ENCODE measurements around the gene KLHL40. TPM values are rescaled to one million over a fixed set of nuclear protein-coding genes. Genes with fewer than 3 reads are reported as not detected.
"Not testable (repeated sequence)": the region's sequence is repeated elsewhere in the genome, so short reads cannot be mapped to it uniquely, and the experiment has no call there.

KLHL40 gene
- total and polyA plus RNA-seq, 2 donors (not counting 1 experiment from before 2014, with no cell fraction given) = not detected

GRCh38 chr3:42720126-42720525 lies 34.8 kb downstream of the KLHL40 start:
- Histone ChIP-seq H3K9ac (ENCODE audit: low read length) (no peak overlapping the region), H3K4me2 (replicated peaks; ENCODE audit: low read depth, low read length, poor library complexity, severe bottlenecking) (no peak overlapping the region), H2AFZ (ENCODE audit: insufficient read depth, low read depth, low read length, poor library complexity, severe bottlenecking) (no peak overlapping the region), H3K4me1 (ENCODE audit: control insufficient read depth in 2 of 2, insufficient read depth in 2 of 2, low read length in 2 of 2) (no peaks in the 10 kb centered on the region), H3K79me2 (ENCODE audit: control insufficient read depth, insufficient read depth, low read length) (no peaks in the 10 kb centered on the region), H3K27ac (ENCODE audit: low read length in 2 of 2) (no peak overlapping the region), H3K9me3 (ENCODE audit: control extremely low read depth in 1 of 3, control insufficient read depth in 2 of 3, insufficient read depth in 1 of 3, low read length in 2 of 3) (no peaks in the 10 kb centered on the region), H3K36me3 (replicated peaks in 1 of 2; ENCODE audit: control extremely low read depth in 1 of 2, control insufficient read depth in 1 of 2, extremely low read depth in 1 of 2, insufficient read depth in 2 of 2, low read length in 1 of 2) (no peaks in the 10 kb centered on the region), H4K20me1 (ENCODE audit: control insufficient read depth, insufficient read depth, low read length, poor library complexity, severe bottlenecking) (no peaks in the 10 kb centered on the region), H3K4me3 (ENCODE audit: control extremely low read depth in 1 of 5, extremely low read depth in 1 of 5, insufficient read depth in 1 of 5, low read depth in 2 of 5, low read length in 4 of 5) (no peak overlapping the region), H3K27me3 (replicated peaks in 1 of 4; ENCODE audit: control extremely low read depth in 1 of 4, control insufficient read depth in 3 of 4, insufficient read depth in 4 of 4, low read length in 3 of 4) (no peaks in the 10 kb centered on the region)
- ChIA-PET CTCF (no interaction called here), POLR2A (no interaction called here)
- Mint-ChIP-seq H3K9me3 (ENCODE audit: insufficient read depth) (no peaks in the 10 kb centered on the region), H3K4me1 (no peaks in the 10 kb centered on the region), H3K27me3 (peaks cover 26% of the 10 kb centered on the region), H3K4me3 (no peak overlapping the region), H3K27ac (no peak overlapping the region)
- intact Hi-C loops (cut with micrococcal nuclease) = no loop called here
- DNase-seq (no peak), ATAC-seq (ENCODE audit: low read depth) (no peak)
- TF ChIP-seq EZH2 (IDR thresholded peaks at IDR 0.05; ENCODE audit: borderline replicate concordance, insufficient read depth, low read depth, low read length, poor library complexity, severe bottlenecking) (no peak), CTCF (IDR thresholded peaks at IDR 0.05) (no peak)
- WGBS (ENCODE audit: insufficient coverage) = 100% methylated on average over 1 of the region's 4 CpGs

GRCh38 chr3:42721690-42722089 lies 36.4 kb downstream of the KLHL40 start:
- Histone ChIP-seq H3K4me2 (replicated peaks; ENCODE audit: low read depth, low read length, poor library complexity, severe bottlenecking) (no peak overlapping the region), H3K79me2 (ENCODE audit: control insufficient read depth, insufficient read depth, low read length) (no peaks in the 10 kb centered on the region), H3K9ac (ENCODE audit: low read length) (no peak overlapping the region), H3K9me3 (ENCODE audit: control extremely low read depth in 1 of 3, control insufficient read depth in 2 of 3, insufficient read depth in 1 of 3, low read length in 2 of 3) (no peaks in the 10 kb centered on the region), H2AFZ (ENCODE audit: insufficient read depth, low read depth, low read length, poor library complexity, severe bottlenecking) (no peak overlapping the region), H4K20me1 (ENCODE audit: control insufficient read depth, insufficient read depth, low read length, poor library complexity, severe bottlenecking) (no peaks in the 10 kb centered on the region), H3K4me1 (ENCODE audit: control insufficient read depth in 2 of 2, insufficient read depth in 2 of 2, low read length in 2 of 2) (no peaks in the 10 kb centered on the region), H3K36me3 (replicated peaks in 1 of 2; ENCODE audit: control extremely low read depth in 1 of 2, control insufficient read depth in 1 of 2, extremely low read depth in 1 of 2, insufficient read depth in 2 of 2, low read length in 1 of 2) (no peaks in the 10 kb centered on the region), H3K27ac (ENCODE audit: low read length in 2 of 2) (no peak overlapping the region), H3K4me3 (ENCODE audit: control extremely low read depth in 1 of 5, extremely low read depth in 1 of 5, insufficient read depth in 1 of 5, low read depth in 2 of 5, low read length in 4 of 5) (no peak overlapping the region), H3K27me3 (replicated peaks in 1 of 4; ENCODE audit: control extremely low read depth in 1 of 4, control insufficient read depth in 3 of 4, insufficient read depth in 4 of 4, low read length in 3 of 4) (no peaks in the 10 kb centered on the region)
- peaks cover 26% of the 10 kb centered on the region for H3K27me3 Mint-ChIP-seq
- no peak overlapping the region for H3K4me3 Mint-ChIP-seq
- CTCF ChIA-PET = no interaction called here
- intact Hi-C loops (cut with micrococcal nuclease) = no loop called here
- POLR2A ChIA-PET = no interaction called here
- 100% methylated on average over 1 of the region's 1 CpG for WGBS (ENCODE audit: insufficient coverage)
- H3K4me1 Mint-ChIP-seq = no peaks in the 10 kb centered on the region
- no peaks in the 10 kb centered on the region for H3K9me3 Mint-ChIP-seq (ENCODE audit: insufficient read depth)
- ATAC-seq (ENCODE audit: low read depth) (no peak), DNase-seq (no peak)
- TF ChIP-seq EZH2 (IDR thresholded peaks at IDR 0.05; ENCODE audit: borderline replicate concordance, insufficient read depth, low read depth, low read length, poor library complexity, severe bottlenecking) (no peak), CTCF (IDR thresholded peaks at IDR 0.05) (no peak)
- H3K27ac Mint-ChIP-seq = no peak overlapping the region

GRCh38 chr3:42722442-42722841 lies 37.1 kb downstream of the KLHL40 start:
- H4K20me1 ChIP-seq (ENCODE audit: control insufficient read depth, insufficient read depth, low read length, poor library complexity, severe bottlenecking); DNase-seq; H3K4me1 Mint-ChIP-seq; POLR2A ChIA-PET; H3K4me2 ChIP-seq (replicated peaks; ENCODE audit: low read depth, low read length, poor library complexity, severe bottlenecking); H3K4me3 ChIP-seq (ENCODE audit: control extremely low read depth in 1 of 5, extremely low read depth in 1 of 5, insufficient read depth in 1 of 5, low read depth in 2 of 5, low read length in 4 of 5); H3K9me3 Mint-ChIP-seq (ENCODE audit: insufficient read depth); intact Hi-C loops (cut with micrococcal nuclease); H3K4me3 Mint-ChIP-seq; H3K27ac ChIP-seq (ENCODE audit: low read length in 2 of 2); H3K9me3 ChIP-seq (ENCODE audit: control extremely low read depth in 1 of 3, control insufficient read depth in 2 of 3, insufficient read depth in 1 of 3, low read length in 2 of 3); ATAC-seq (ENCODE audit: low read depth); H2AFZ ChIP-seq (ENCODE audit: insufficient read depth, low read depth, low read length, poor library complexity, severe bottlenecking); H3K9ac ChIP-seq (ENCODE audit: low read length); H3K36me3 ChIP-seq (replicated peaks in 1 of 2; ENCODE audit: control extremely low read depth in 1 of 2, control insufficient read depth in 1 of 2, extremely low read depth in 1 of 2, insufficient read depth in 2 of 2, low read length in 1 of 2); H3K27me3 ChIP-seq (replicated peaks in 1 of 4; ENCODE audit: control extremely low read depth in 1 of 4, control insufficient read depth in 3 of 4, insufficient read depth in 4 of 4, low read length in 3 of 4); H3K27ac Mint-ChIP-seq; H3K4me1 ChIP-seq (ENCODE audit: control insufficient read depth in 2 of 2, insufficient read depth in 2 of 2, low read length in 2 of 2); H3K79me2 ChIP-seq (ENCODE audit: control insufficient read depth, insufficient read depth, low read length): not testable (repeated sequence)
- CTCF ChIA-PET = interaction anchor here (0.6 kb wide), 1 partner anchor 11 kb away, joined by 3 read pairs; no protein-coding TSS in a partner anchor
- H3K27me3 Mint-ChIP-seq = peaks cover 26% of the 10 kb centered on the region
- WGBS (ENCODE audit: insufficient coverage) = 50% methylated on average over 1 of the region's 3 CpGs

Data from B cell (primary cell).